Measurements from ENCODE around the gene SELENOF.

DNA sequence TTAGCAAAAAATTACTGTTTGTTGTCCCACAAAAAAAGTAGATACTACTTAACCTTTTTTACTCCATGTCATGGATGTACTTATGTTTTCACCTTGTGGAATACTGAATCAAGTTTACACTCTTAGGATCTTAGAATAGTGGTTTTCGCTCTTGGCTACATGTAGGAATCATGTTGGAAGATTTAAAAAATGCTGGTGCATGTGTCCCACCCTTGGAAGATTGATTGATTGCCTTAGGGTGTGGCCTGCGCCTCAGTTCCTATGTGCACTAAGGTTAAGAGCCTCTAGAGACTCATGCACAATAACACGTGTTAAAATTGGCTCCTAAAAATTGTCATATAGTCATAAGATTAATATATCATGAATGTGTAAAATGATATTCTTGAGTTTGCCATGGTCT is 25.5 kb upstream of the SELENOF start:
- TF ChIP-seq, protein P1, sequence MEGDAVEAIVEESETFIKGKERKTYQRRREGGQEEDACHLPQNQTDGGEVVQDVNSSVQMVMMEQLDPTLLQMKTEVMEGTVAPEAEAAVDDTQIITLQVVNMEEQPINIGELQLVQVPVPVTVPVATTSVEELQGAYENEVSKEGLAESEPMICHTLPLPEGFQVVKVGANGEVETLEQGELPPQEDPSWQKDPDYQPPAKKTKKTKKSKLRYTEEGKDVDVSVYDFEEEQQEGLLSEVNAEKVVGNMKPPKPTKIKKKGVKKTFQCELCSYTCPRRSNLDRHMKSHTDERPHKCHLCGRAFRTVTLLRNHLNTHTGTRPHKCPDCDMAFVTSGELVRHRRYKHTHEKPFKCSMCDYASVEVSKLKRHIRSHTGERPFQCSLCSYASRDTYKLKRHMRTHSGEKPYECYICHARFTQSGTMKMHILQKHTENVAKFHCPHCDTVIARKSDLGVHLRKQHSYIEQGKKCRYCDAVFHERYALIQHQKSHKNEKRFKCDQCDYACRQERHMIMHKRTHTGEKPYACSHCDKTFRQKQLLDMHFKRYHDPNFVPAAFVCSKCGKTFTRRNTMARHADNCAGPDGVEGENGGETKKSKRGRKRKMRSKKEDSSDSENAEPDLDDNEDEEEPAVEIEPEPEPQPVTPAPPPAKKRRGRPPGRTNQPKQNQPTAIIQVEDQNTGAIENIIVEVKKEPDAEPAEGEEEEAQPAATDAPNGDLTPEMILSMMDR (IDR thresholded peaks at IDR 0.05), result no peak
- TF ChIP-seq POLR2A (IDR thresholded peaks at IDR 0.05), result no peak
